Tibial nerve (tissue), 4 donors: ENCODE data around the gene KLF13. TPM values are rescaled to one million over a fixed set of nuclear protein-coding genes. Genes with fewer than 3 reads are reported as not detected.
A peak's percentile ranks its signal among the peaks of the same experiment; 100 is the strongest.

ENCODE experiments used
- DNase-seq, 2 donors: peaks; one replicate each; pipeline ENCODE4 v3.0.0-alpha.2; 2019; ENCODE audit warnings: low spot score in 2 of 2
- H3K27ac ChIP-seq, 4 donors: fragments of 200-600 bp; sonication (generic) in 3 of 4; one replicate each; pipeline ENCODE4 v1.5.1; 2017 to 2019; ENCODE audit warnings: mild to moderate bottlenecking in 1 of 4
- H3K27me3 ChIP-seq, 2 donors: fragments of 200-600 bp; sonication (generic) in 1 of 2; one replicate each; pipeline versions ENCODE4 v1.5.1 to v1.6.0; 2017 to 2019
- H3K36me3 ChIP-seq, 3 donors: fragments of 200-600 bp; sonication (generic); one replicate each; pipeline ENCODE4 v1.5.1; 2018 to 2019
- H3K4me1 ChIP-seq, 4 donors: fragments of 200-600 bp; sonication (generic) in 3 of 4; one replicate each; pipeline ENCODE4 v1.5.1; 2017 to 2019
- H3K4me3 ChIP-seq, 4 donors: fragments of 200-600 bp; sonication (generic) in 3 of 4; one replicate each; pipeline ENCODE4 v1.5.1; 2017 to 2019; ENCODE audit warnings: mild to moderate bottlenecking in 1 of 4, moderate library complexity in 1 of 4
- H3K9me3 ChIP-seq, 4 donors: fragments of 200-600 bp; sonication (generic) in 3 of 4; one replicate each; pipeline ENCODE4 v1.5.1; 2017 to 2019
- CTCF ChIP-seq, 5 experiments: fragments of 200-600 bp in 3 of 5; fragments of 450-650 bp in 2 of 5; sonication (generic) in 3 of 5; IDR thresholded peaks; one replicate each; pipeline ENCODE4 v1.5.1; 2016 to 2019; ENCODE audit warnings: antibody characterized with exemption in 5 of 5, mild to moderate bottlenecking in 3 of 5, moderate library complexity in 2 of 5
- EP300 ChIP-seq, 2 donors: sonication (generic); formaldehyde crosslinking; IDR thresholded peaks; one replicate each; pipeline ENCODE4 v1.6.1; 2017; ENCODE audit warnings: antibody characterized with exemption in 2 of 2, mild to moderate bottlenecking in 1 of 2
- POLR2A ChIP-seq, 2 donors: fragments of 450-650 bp; IDR thresholded peaks; one replicate each; pipeline ENCODE4 v1.6.1; 2017; ENCODE audit warnings: antibody characterized with exemption in 2 of 2, mild to moderate bottlenecking in 2 of 2, moderate library complexity in 2 of 2
- WGBS, 2 donors: methylation state at CpG; one replicate each; pipeline ENCODE4 v1.1.5; 2018; 5-methylcytosine and 5-hydroxymethylcytosine counted together
- total RNA-seq, 4 donors: library from RNA; depleted of rRNA; stranded (reverse); fragments of >200 nt; gene quantifications; one replicate each; pipeline ENCODE4 v1.1.0, GENCODE V29; 2016

Gene KLF13
- total RNA-seq, 4 donors from 2014 or later = 61.2 to 77.9 (median 75.1) TPM

GRCh38 chr15:31377030-31377429, 50.4 kb downstream of the KLF13 start:
- 69 to 80% methylated on average over 9 of the region's 9 CpGs for WGBS, 2 donors
- no peak for TF ChIP-seq POLR2A (IDR thresholded peaks at IDR 0.05)
- no peak for TF ChIP-seq EP300 (IDR thresholded peaks at IDR 0.05)
- TF ChIP-seq CTCF (IDR thresholded peaks at IDR 0.05) = no peak

GRCh38 chr15:31378363-31378903, 51.8 kb downstream of the KLF13 start:
- WGBS, 2 donors = 80 to 89% methylated on average over 14 of the region's 14 CpGs
- H3K9me3 ChIP-seq = no peaks in the 10 kb centered on the region
- H3K4me1 ChIP-seq = peaks cover 0 to 44% (median 16%) of the 10 kb centered on the region in 4 donors
- H3K4me3 ChIP-seq = no peak overlapping the region
- peak overlapping the region in 2 of 4 donors; percentile 22 to 58 for H3K27ac ChIP-seq
- TF ChIP-seq CTCF (IDR thresholded peaks at IDR 0.05) (no peak), POLR2A (IDR thresholded peaks at IDR 0.05) (no peak), EP300 (IDR thresholded peaks at IDR 0.05) (no peak)
- peaks cover 4 to 93% (median 10%) of the 10 kb centered on the region in 3 donors for H3K36me3 ChIP-seq
- no peak for DNase-seq
- no peaks in the 10 kb centered on the region for H3K27me3 ChIP-seq

More at GRCh38 chr15:31377030-31377429, 50.4 kb downstream of the KLF13 start:
- H3K36me3 ChIP-seq = peaks cover 4 to 96% (median 16%) of the 10 kb centered on the region in 3 donors
- no peaks in the 10 kb centered on the region for H3K27me3 ChIP-seq
- peaks cover 0 to 58% (median 29%) of the 10 kb centered on the region in 4 donors for H3K4me1 ChIP-seq
- peak overlapping the region in 2 of 4 donors; percentile 14 to 55 for H3K27ac ChIP-seq
- no peak for DNase-seq
- no peak overlapping the region for H3K4me3 ChIP-seq
- no peaks in the 10 kb centered on the region for H3K9me3 ChIP-seq

DNA sequence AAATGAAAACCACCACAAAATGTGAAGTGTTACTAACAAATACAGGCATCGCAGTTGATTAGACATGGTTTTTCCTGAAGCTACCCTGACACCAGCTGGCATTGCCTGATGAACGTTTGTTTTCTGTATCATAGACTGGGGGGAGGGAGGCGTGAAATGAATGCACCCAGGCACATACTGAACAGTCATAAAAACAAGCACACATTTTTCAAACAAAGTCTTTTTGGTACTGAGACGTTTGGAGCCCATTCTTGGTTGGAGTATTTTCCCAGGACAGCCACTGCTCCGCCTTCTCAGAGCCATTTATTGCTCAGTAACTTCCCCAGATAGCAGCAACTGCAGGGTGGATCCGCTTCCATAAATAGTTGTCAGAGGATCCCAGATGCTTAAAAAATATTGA, 52.4 kb downstream of the KLF13 start:
- Histone ChIP-seq H3K4me1 (peaks cover 0 to 38% (median 9%) of the 10 kb centered on the region in 4 donors), H3K4me3 (no peak overlapping the region), H3K27me3 (no peaks in the 10 kb centered on the region), H3K27ac (peak overlapping the region in 2 of 4 donors; percentile 1 to 58), H3K9me3 (no peaks in the 10 kb centered on the region), H3K36me3 (peaks cover 0 to 91% (median 7%) of the 10 kb centered on the region in 3 donors)
- TF ChIP-seq POLR2A (IDR thresholded peaks at IDR 0.05) = no peak
- WGBS, 2 donors = 59 to 64% methylated on average over 6 of the region's 6 CpGs
- no peak for DNase-seq

GRCh38 chr15:31379577-31379976, 52.9 kb downstream of the KLF13 start:
- no peaks in the 10 kb centered on the region for H3K9me3 ChIP-seq
- H3K36me3 ChIP-seq = peaks cover 0 to 94% (median 7%) of the 10 kb centered on the region in 3 donors
- no peak for DNase-seq
- no peaks in the 10 kb centered on the region for H3K27me3 ChIP-seq
- H3K4me3 ChIP-seq = no peak overlapping the region
- 79 to 89% methylated on average over 8 of the region's 8 CpGs for WGBS, 2 donors
- H3K4me1 ChIP-seq = peaks cover 0 to 32% (median 4%) of the 10 kb centered on the region in 4 donors
- peak overlapping the region in 2 of 4 donors; percentile 1 to 25 for H3K27ac ChIP-seq
- TF ChIP-seq CTCF (IDR thresholded peaks at IDR 0.05) = no peak
- TF ChIP-seq POLR2A (IDR thresholded peaks at IDR 0.05) = no peak
- TF ChIP-seq EP300 (IDR thresholded peaks at IDR 0.05) = no peak

DNA sequence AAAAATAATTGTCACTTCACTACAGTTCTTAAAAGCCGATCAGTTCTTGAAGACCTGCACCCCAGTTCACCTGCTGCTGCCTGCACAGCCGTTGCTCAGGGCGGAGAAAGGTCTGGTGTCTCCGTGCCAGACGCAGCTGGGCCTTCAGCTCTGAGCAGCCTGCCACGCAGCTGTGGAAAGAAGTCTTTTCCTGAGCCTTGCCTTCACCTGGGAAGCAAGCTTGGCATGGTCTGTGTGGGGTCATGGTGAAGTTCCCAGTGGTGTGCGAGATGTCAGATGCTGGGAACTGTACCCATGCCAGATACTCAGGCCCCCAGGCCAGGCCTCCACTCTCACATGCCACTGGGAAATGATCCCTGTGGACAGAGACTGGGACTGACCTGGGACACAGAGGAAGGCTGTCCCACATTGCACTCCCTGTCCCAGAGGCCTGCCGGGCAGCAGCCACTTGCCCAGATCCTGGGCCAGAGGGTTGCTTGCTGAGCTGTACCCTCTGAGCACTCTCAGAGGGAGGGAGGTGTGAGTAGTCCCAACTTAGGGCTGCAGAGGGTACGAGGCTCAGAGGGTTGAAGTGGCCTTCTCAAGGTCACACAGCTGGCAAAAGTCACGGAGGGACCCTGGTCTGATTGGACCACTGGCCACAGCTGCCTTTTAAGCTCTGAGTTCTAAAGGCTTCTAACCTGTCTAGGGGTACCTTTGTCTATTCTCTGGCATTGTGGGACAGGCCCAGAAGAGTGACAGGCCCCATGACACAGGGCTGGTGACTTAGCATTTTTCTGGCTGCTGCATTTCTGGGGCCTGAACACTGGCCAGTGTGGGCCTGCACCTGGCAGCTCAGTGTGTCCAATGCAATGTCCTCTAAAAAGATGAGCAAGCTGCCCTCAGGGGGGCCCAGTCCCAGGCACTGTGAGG, 55.4 kb downstream of the KLF13 start:
- H3K36me3 ChIP-seq = peaks cover 0 to 76% (median 7%) of the 10 kb centered on the region in 3 donors
- TF ChIP-seq CTCF (IDR thresholded peaks at IDR 0.05) (no peak), POLR2A (IDR thresholded peaks at IDR 0.05) (no peak), EP300 (IDR thresholded peaks at IDR 0.05) (no peak)
- 83 to 88% methylated on average over 8 to 9 of the region's 10 CpGs for WGBS, 2 donors

More for the DNA sequence above, 55.4 kb downstream of the KLF13 start:
- Histone ChIP-seq H3K27ac (peak overlapping the region in 2 of 4 donors; percentile 14 to 27), H3K9me3 (no peaks in the 10 kb centered on the region), H3K4me1 (peaks cover 0 to 11% (median 0%) of the 10 kb centered on the region in 4 donors), H3K27me3 (no peaks in the 10 kb centered on the region), H3K4me3 (no peak overlapping the region)
- DNase-seq = no peak
